HCT116 (cell line): Measurements from ENCODE around the gene GJB4. TPM values are rescaled to one million over a fixed set of nuclear protein-coding genes. Genes with fewer than 3 reads are reported as not detected.
"Not testable (repeated sequence)": the region's sequence is repeated elsewhere in the genome, so short reads cannot be mapped to it uniquely, and the experiment has no call there.

Experiments
- ATAC-seq: fragments of 200-7000 bp; cut with Tn5 transposase; 2 replicates; pipeline ENCODE4 v1.9.1; 2020; ENCODE audit warnings: mild to moderate bottlenecking, moderate library complexity
- BruUV-seq: library from RNA; stranded (reverse); fragments of 400-500 nt; replicated peaks from 2 replicates; lab custom pipeline; 2021; lab: Mats Ljungman, UMichigan
- CTCF ChIA-PET: fragments of 300-600 bp; sonication (Branson Sonifier 250); formaldehyde crosslinking; loops from one replicate; lab custom pipeline; 2021; ENCODE audit warnings: antibody characterized with exemption; lab: Charles Lee
- POLR2A ChIA-PET: fragments of 300-600, 350-600 bp; sonication (Branson Sonifier 250); formaldehyde crosslinking; loops from one replicate; lab custom pipeline; 2021; ENCODE audit warnings: antibody characterized with exemption; lab: Charles Lee
- RAD21 ChIA-PET, 2 experiments: fragments of 300-600 bp; sonication (Branson Sonifier 250); formaldehyde crosslinking; loops; one replicate each; lab custom pipeline; 2023; ENCODE audit warnings: low total read pairs in 2 of 2; ENCODE audit not compliant: uncharacterized antibody in 2 of 2, unreplicated experiment in 2 of 2, low non-redundant PET in 1 of 2; lab: Charles Lee
- DNase-seq: peaks from one replicate; pipeline ENCODE4 v3.0.0-alpha.2; 2010; ENCODE audit warnings: low read depth, low spot score
- H2AFZ ChIP-seq: fragments of 200-600 bp; shearing (Covaris generic), sonication (generic); 2 replicates; pipeline ENCODE4 v1.6.1; 2017; ENCODE audit warnings: low read depth, mixed run types, mixed read lengths, antibody characterized with exemption, low read length; ENCODE audit not compliant: poor library complexity, severe bottlenecking
- H3K27ac ChIP-seq: 2 replicates; pipeline ENCODE4 v1.5.1; 2012; ENCODE audit warnings: low read depth, low read length
- H3K27me3 ChIP-seq: fragments of 200-600 bp; sonication (generic); 2 replicates; pipeline ENCODE4 v1.6.1; 2016; ENCODE audit warnings: mixed run types, low read length, mixed read lengths; ENCODE audit not compliant: insufficient read depth
- H3K36me3 ChIP-seq, 2 experiments: fragments of 200-500 bp in 1 of 2; fragments of 200-600 bp in 1 of 2; sonication (Bioruptor generic) in 1 of 2; sonication (generic) in 1 of 2; 2 replicates each; pipeline versions ENCODE4 v1.5.1 to v1.6.1; 2014 to 2016; ENCODE audit warnings: low read length in 2 of 2, inconsistent platforms in 1 of 2, mixed read lengths in 1 of 2, mixed run types in 1 of 2; ENCODE audit not compliant: insufficient read depth in 2 of 2, control insufficient read depth in 1 of 2
- H3K4me1 ChIP-seq, 2 experiments: fragments of 200-600 bp in 1 of 2; sonication (generic) in 1 of 2; 2 replicates each; pipeline versions ENCODE4 v1.5.1 to v1.6.1; 2012 to 2017; ENCODE audit warnings: low read length in 2 of 2, inconsistent platforms in 1 of 2, mild to moderate bottlenecking in 1 of 2, mixed read lengths in 1 of 2, mixed run types in 1 of 2, moderate library complexity in 1 of 2; ENCODE audit not compliant: insufficient read depth in 2 of 2, control insufficient read depth in 1 of 2
- H3K4me2 ChIP-seq: fragments of 200-600 bp; sonication (generic); 2 replicates; pipeline ENCODE4 v1.6.1; 2017; ENCODE audit warnings: mixed run types, low read length, mixed read lengths
- H3K4me3 ChIP-seq, 2 experiments: fragments of 200-600 bp in 1 of 2; sonication (generic) in 1 of 2; replicated peaks in 1 of 2; 2 replicates each; pipeline ENCODE4 v1.5.1; 2011 to 2016; ENCODE audit warnings: low read length in 2 of 2, control low read depth in 1 of 2, low read depth in 1 of 2, mild to moderate bottlenecking in 1 of 2, mixed read lengths in 1 of 2, mixed run types in 1 of 2
- H3K79me2 ChIP-seq: fragments of 200-600 bp; sonication (generic); 2 replicates; pipeline ENCODE4 v1.6.1; 2017; ENCODE audit warnings: mild to moderate bottlenecking, mixed run types, low read length, moderate library complexity, mixed read lengths; ENCODE audit not compliant: insufficient read depth
- H3K9ac ChIP-seq: fragments of 200-600 bp; sonication (generic); 2 replicates; pipeline ENCODE4 v1.6.1; 2016; ENCODE audit warnings: low read length, mixed read lengths
- H3K9me2 ChIP-seq: fragments of 200-600 bp; sonication (generic), shearing (Covaris generic); 2 replicates; pipeline ENCODE4 v1.6.1; 2017; ENCODE audit warnings: mixed run types, mild to moderate bottlenecking, moderate library complexity; ENCODE audit not compliant: insufficient read depth
- H3K9me3 ChIP-seq, 2 experiments: fragments of 200-500 bp in 1 of 2; fragments of 200-600 bp in 1 of 2; sonication (Bioruptor generic) in 1 of 2; sonication (generic) in 1 of 2; 2 replicates each; pipeline ENCODE4 v1.6.1; 2014 to 2017; ENCODE audit warnings: low read length in 2 of 2, mixed read lengths in 2 of 2, inconsistent platforms in 1 of 2, low read depth in 1 of 2, mild to moderate bottlenecking in 1 of 2, mixed run types in 1 of 2, moderate library complexity in 1 of 2; ENCODE audit not compliant: control insufficient read depth in 1 of 2, insufficient read depth in 1 of 2
- H4K20me1 ChIP-seq: fragments of 200-600 bp; sonication (generic), shearing (Covaris generic); 2 replicates; pipeline ENCODE4 v1.6.1; 2017; ENCODE audit warnings: mixed run types, mild to moderate bottlenecking, moderate library complexity; ENCODE audit not compliant: insufficient read depth
- SIN3A ChIP-seq: IDR thresholded peaks from 2 replicates; pipeline ENCODE4 v1.6.1; 2012; ENCODE audit warnings: low read depth
- YY1 ChIP-seq: IDR thresholded peaks from 2 replicates; pipeline ENCODE4 v1.6.1; 2011; ENCODE audit warnings: low read length, low read depth, moderate library complexity, mild to moderate bottlenecking; ENCODE audit not compliant: insufficient replicate concordance; ENCODE audit errors: extremely low read depth
- intact Hi-C: fragments of 100-400 bp; cut with micrococcal nuclease; formaldehyde crosslinking; loops from 2 replicates; pipeline ENCODE4 v1.10.0; 2022
- total RNA-seq: library from RNA; stranded (reverse); gene quantifications from one replicate; pipeline ENCODE4 v1.2.1, GENCODE V29; 2021; ENCODE audit not compliant: unreplicated experiment

The GJB4 gene
- total RNA-seq, 1 experiment from 2014 or later: 2.0 TPM

DNA sequence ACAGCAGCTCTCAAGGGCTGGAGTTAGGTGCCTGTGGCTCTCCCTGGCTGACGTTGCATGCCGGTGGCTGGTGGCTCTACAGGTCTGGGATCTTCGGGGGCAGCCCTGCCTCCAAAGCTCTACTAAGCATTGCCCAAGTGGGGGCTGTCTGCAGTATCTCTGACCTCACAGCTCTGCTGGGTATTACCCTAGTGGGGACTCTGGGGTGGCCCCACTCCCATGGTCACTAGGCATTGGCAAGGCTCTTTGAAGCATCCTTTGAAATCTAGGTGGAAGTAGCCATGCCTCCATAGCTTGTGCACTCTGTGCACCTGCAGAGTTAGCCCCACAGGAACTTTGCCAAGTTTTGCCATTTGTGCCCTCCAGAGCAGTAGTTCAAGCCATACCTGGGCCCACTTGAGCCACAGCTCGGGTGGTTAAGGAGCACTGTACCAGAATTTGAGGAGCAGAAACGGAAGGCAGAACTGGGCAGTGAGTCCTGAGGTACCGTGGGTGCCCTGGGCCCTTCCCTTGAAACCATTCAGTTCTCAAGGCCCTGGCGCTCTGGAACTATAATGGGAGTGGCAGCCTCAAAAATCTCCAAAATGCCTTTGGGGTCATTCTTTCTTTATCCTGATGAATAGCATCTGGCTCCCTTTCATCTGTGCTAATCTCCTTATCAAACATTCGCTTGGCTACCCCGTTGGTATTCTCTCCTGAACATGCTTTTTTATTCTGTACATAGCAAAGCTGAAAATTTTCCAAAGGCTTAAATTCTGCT, 48.7 kb downstream of the GJB4 start (continued):
- TF ChIP-seq YY1: no peak
- no peak for TF ChIP-seq SIN3A

DNA sequence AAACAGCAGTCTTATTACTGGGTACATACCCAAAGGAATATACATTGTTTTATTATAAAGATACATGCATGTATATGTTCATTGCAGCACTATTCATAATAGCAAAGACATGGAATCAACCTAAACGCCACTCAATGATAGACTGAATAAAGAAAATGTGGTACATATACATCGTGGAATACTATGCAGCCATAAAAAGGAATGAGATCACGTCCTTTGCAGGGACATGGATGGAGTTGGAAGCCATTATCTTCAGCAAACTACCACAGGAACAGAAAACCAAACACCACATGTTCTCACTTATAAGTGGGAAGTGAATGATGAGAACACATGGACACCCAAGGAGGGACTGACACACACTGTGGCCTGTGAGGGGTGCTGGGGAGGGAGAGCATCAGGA, 51.2 kb downstream of the GJB4 start:
- H3K27ac ChIP-seq, BruUV-seq, H3K36me3 ChIP-seq, POLR2A ChIA-PET, RAD21 ChIA-PET, intact Hi-C loops, H3K4me1 ChIP-seq, CTCF ChIA-PET, DNase-seq, H3K79me2 ChIP-seq, ATAC-seq, H3K9me2 ChIP-seq, H4K20me1 ChIP-seq, H2AFZ ChIP-seq, H3K9ac ChIP-seq, H3K27me3 ChIP-seq, H3K4me3 ChIP-seq, H3K9me3 ChIP-seq, H3K4me2 ChIP-seq: not testable (repeated sequence)

Other genes starting within 250 kb of the GJB4 start
- 4.6 TPM for gene GJB5, start 4.7 kb upstream of the GJB4 start, total RNA-seq
- gene GJB3, start 21.5 kb downstream of the GJB4 start, total RNA-seq: 46.7 TPM
- gene GJA4, start 33.3 kb downstream of the GJB4 start, total RNA-seq: not detected
- 31.3 TPM for gene SMIM12, start 100.0 kb downstream of the GJB4 start, total RNA-seq
- 0.27 TPM for gene DLGAP3, start 169.9 kb downstream of the GJB4 start, total RNA-seq
- 14.6 TPM for gene TMEM35B, start 225.6 kb downstream of the GJB4 start, total RNA-seq